ENCODE data around the gene SDHAF3. TPM values are rescaled to one million over a fixed set of nuclear protein-coding genes. Genes with fewer than 3 reads are reported as not detected.

Gene SDHAF3
- total and polyA plus RNA-seq, 10 donors, result 5.1 to 18.7 (median 12.0) TPM

GRCh38 chr7:97218767-97219166, 101.3 kb downstream of the SDHAF3 start:
- intact Hi-C loops (cut with DNase I; ENCODE audit: low total_unique reads), result no loop called here
- H3K4me3 ChIP-seq, result no peak overlapping the region
- DNase-seq, result no peak
- TF ChIP-seq POLR2A (IDR thresholded peaks at IDR 0.05), result no peak
- TF ChIP-seq, protein P1, sequence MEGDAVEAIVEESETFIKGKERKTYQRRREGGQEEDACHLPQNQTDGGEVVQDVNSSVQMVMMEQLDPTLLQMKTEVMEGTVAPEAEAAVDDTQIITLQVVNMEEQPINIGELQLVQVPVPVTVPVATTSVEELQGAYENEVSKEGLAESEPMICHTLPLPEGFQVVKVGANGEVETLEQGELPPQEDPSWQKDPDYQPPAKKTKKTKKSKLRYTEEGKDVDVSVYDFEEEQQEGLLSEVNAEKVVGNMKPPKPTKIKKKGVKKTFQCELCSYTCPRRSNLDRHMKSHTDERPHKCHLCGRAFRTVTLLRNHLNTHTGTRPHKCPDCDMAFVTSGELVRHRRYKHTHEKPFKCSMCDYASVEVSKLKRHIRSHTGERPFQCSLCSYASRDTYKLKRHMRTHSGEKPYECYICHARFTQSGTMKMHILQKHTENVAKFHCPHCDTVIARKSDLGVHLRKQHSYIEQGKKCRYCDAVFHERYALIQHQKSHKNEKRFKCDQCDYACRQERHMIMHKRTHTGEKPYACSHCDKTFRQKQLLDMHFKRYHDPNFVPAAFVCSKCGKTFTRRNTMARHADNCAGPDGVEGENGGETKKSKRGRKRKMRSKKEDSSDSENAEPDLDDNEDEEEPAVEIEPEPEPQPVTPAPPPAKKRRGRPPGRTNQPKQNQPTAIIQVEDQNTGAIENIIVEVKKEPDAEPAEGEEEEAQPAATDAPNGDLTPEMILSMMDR (IDR thresholded peaks at IDR 0.05 in 8 of 11, conservative IDR thresholded peaks at IDR 0.05 in 3 of 11), result no peak
- no peak for TF ChIP-seq POLR2AphosphoS5 (IDR thresholded peaks at IDR 0.05)
- H3K27ac ChIP-seq, result no peak overlapping the region
- WGBS, 5 donors, result 34 to 48% (median 38%) methylated on average over 2 of the region's 2 CpGs
- no peaks in the 10 kb centered on the region for H3K4me1 ChIP-seq
- H3K27me3 ChIP-seq (replicated peaks in 1 of 7), result peaks cover 0 to 20% (median 0%) of the 10 kb centered on the region in 7 donors
- peaks cover 0 to 6% (median 0%) of the 10 kb centered on the region in 8 donors for H3K9me3 ChIP-seq
- no peaks in the 10 kb centered on the region for H3K36me3 ChIP-seq

GRCh38 chr7:97219237-97219636, 101.7 kb downstream of the SDHAF3 start:
- H3K27me3 ChIP-seq (replicated peaks in 1 of 7), result peaks cover 0 to 20% (median 0%) of the 10 kb centered on the region in 7 donors
- no peak overlapping the region for H3K27ac ChIP-seq
- 68 to 89% (median 78%) methylated on average over 2 of the region's 2 CpGs for WGBS, 5 donors
- TF ChIP-seq POLR2AphosphoS5 (IDR thresholded peaks at IDR 0.05) (no peak), POLR2A (IDR thresholded peaks at IDR 0.05) (no peak)
- TF ChIP-seq, protein P1 (IDR thresholded peaks at IDR 0.05 in 8 of 11, conservative IDR thresholded peaks at IDR 0.05 in 3 of 11), result no peak
- DNase-seq, result no peak
- intact Hi-C loops (cut with DNase I; ENCODE audit: low total_unique reads), result no loop called here
- no peak overlapping the region for H3K4me3 ChIP-seq
- peaks cover 0 to 6% (median 0%) of the 10 kb centered on the region in 8 donors for H3K9me3 ChIP-seq
- no peaks in the 10 kb centered on the region for H3K36me3 ChIP-seq
- no peaks in the 10 kb centered on the region for H3K4me1 ChIP-seq

- Histone ChIP-seq H3K27me3 (replicated peaks in 1 of 7) (peaks cover 0 to 7% (median 0%) of the 10 kb centered on the region in 7 donors), H3K4me3 (no peak overlapping the region), H3K36me3 (no peaks in the 10 kb centered on the region), H3K4me1 (no peaks in the 10 kb centered on the region), H3K27ac (no peak overlapping the region), H3K9me3 (no peaks in the 10 kb centered on the region)
- DNase-seq, result no peak
- WGBS, 5 donors, result 86 to 90% (median 87%) methylated on average over 2 of the region's 2 CpGs
- intact Hi-C loops (cut with DNase I; ENCODE audit: low total_unique reads), result no loop called here
- no peak for TF ChIP-seq POLR2AphosphoS5 (IDR thresholded peaks at IDR 0.05)
These were observed 106.8 kb downstream of the SDHAF3 start for GRCh38 chr7:97224316-97224715.

- TF ChIP-seq, protein P1 (IDR thresholded peaks at IDR 0.05 in 8 of 11, conservative IDR thresholded peaks at IDR 0.05 in 3 of 11), result no peak
- no peak for TF ChIP-seq POLR2A (IDR thresholded peaks at IDR 0.05)
- no peak for TF ChIP-seq POLR2AphosphoS5 (IDR thresholded peaks at IDR 0.05)
- Histone ChIP-seq H3K9me3 (no peaks in the 10 kb centered on the region), H3K4me1 (no peaks in the 10 kb centered on the region), H3K27ac (no peak overlapping the region), H3K36me3 (no peaks in the 10 kb centered on the region), H3K27me3 (replicated peaks in 1 of 7) (no peaks in the 10 kb centered on the region), H3K4me3 (no peak overlapping the region)
- intact Hi-C loops (cut with DNase I; ENCODE audit: low total_unique reads), result no loop called here
- WGBS, 5 donors, result 55 to 94% (median 64%) methylated on average over 3 of the region's 3 CpGs
- no peak for DNase-seq
These were observed 109.0 kb downstream of the SDHAF3 start for GRCh38 chr7:97226541-97226940.

Other genes starting within 250 kb of the SDHAF3 start
- gene DLX6, start 112.1 kb upstream of the SDHAF3 start, total RNA-seq, result not detected
- gene DLX6, start 112.1 kb upstream of the SDHAF3 start, polyA plus RNA-seq, result not detected
- under 1 TPM in 1 of 7 donors, not detected in 6; 0.36 TPM for gene DLX5, start 92.9 kb upstream of the SDHAF3 start, total RNA-seq
- under 1 TPM in 1 of 3 donors, not detected in 2; 0.14 TPM for gene DLX5, start 92.9 kb upstream of the SDHAF3 start, polyA plus RNA-seq